ENCODE results near the gene MAP3K6. TPM values are rescaled to one million over a fixed set of nuclear protein-coding genes. Genes with fewer than 3 reads are reported as not detected.

The MAP3K6 gene
- total and polyA plus RNA-seq, 2 of the 13 experiments (the other 11 are each of a cell fraction or from before 2014, with no cell fraction given): 2.7 to 3.2 TPM

GRCh38 chr1:27366411-27367159 is at the start of gene MAP3K6 (continued):
- TF ChIP-seq HNF1B (CRISPR knock-in tag; IDR thresholded peaks at IDR 0.05) (peak; percentile 67; the same call in 1 of the 2 replicates), NR2C2 (CRISPR knock-in tag; IDR thresholded peaks at IDR 0.05; ENCODE audit: borderline replicate concordance) (no peak), TBX2 (CRISPR knock-in tag; IDR thresholded peaks at IDR 0.05; ENCODE audit: borderline replicate concordance) (peak; percentile 18; the same call in 1 of the 2 replicates), ATF1 (CRISPR knock-in tag; IDR thresholded peaks at IDR 0.05) (no peak), ZNF563 (CRISPR knock-in tag; IDR thresholded peaks at IDR 0.05) (peak; percentile 60), JUND (CRISPR knock-in tag; IDR thresholded peaks at IDR 0.05) (no peak), ZNF253 (CRISPR knock-in tag; IDR thresholded peaks at IDR 0.05; ENCODE audit: borderline replicate concordance) (no peak), PHF8 (CRISPR knock-in tag; IDR thresholded peaks at IDR 0.05) (no peak), ZNF484 (CRISPR knock-in tag; IDR thresholded peaks at IDR 0.05; ENCODE audit: borderline replicate concordance, low read depth) (no peak), ZFP41 (CRISPR knock-in tag; IDR thresholded peaks at IDR 0.05; ENCODE audit: borderline replicate concordance) (no peak), PRPF4 (IDR thresholded peaks at IDR 0.05; ENCODE audit: low read depth, low read length, poor library complexity, severe bottlenecking) (no peak), ZNF703 (CRISPR knock-in tag; IDR thresholded peaks at IDR 0.05; ENCODE audit: borderline replicate concordance) (no peak), MBD4 (IDR thresholded peaks at IDR 0.05; ENCODE audit: borderline replicate concordance, low read length) (no peak), ZC3H4 (CRISPR knock-in tag; IDR thresholded peaks at IDR 0.05; ENCODE audit: borderline replicate concordance) (no peak), ATM (IDR thresholded peaks at IDR 0.05; ENCODE audit: borderline replicate concordance) (no peak), ZNF839 (CRISPR knock-in tag; IDR thresholded peaks at IDR 0.05; ENCODE audit: borderline replicate concordance) (0 out of 2 replicates have a peak, but pooled peaks have one; percentile 29), ZNF275 (CRISPR knock-in tag; IDR thresholded peaks at IDR 0.05; ENCODE audit: borderline replicate concordance) (no peak), NCOA1 (CRISPR knock-in tag; IDR thresholded peaks at IDR 0.05) (0 out of 2 replicates have a peak, but pooled peaks have one; percentile 10), JUNB (CRISPR knock-in tag; IDR thresholded peaks at IDR 0.05; ENCODE audit: borderline replicate concordance) (no peak), ZSCAN22 (CRISPR knock-in tag; IDR thresholded peaks at IDR 0.05) (no peak)
- TF ChIP-seq, protein P1, sequence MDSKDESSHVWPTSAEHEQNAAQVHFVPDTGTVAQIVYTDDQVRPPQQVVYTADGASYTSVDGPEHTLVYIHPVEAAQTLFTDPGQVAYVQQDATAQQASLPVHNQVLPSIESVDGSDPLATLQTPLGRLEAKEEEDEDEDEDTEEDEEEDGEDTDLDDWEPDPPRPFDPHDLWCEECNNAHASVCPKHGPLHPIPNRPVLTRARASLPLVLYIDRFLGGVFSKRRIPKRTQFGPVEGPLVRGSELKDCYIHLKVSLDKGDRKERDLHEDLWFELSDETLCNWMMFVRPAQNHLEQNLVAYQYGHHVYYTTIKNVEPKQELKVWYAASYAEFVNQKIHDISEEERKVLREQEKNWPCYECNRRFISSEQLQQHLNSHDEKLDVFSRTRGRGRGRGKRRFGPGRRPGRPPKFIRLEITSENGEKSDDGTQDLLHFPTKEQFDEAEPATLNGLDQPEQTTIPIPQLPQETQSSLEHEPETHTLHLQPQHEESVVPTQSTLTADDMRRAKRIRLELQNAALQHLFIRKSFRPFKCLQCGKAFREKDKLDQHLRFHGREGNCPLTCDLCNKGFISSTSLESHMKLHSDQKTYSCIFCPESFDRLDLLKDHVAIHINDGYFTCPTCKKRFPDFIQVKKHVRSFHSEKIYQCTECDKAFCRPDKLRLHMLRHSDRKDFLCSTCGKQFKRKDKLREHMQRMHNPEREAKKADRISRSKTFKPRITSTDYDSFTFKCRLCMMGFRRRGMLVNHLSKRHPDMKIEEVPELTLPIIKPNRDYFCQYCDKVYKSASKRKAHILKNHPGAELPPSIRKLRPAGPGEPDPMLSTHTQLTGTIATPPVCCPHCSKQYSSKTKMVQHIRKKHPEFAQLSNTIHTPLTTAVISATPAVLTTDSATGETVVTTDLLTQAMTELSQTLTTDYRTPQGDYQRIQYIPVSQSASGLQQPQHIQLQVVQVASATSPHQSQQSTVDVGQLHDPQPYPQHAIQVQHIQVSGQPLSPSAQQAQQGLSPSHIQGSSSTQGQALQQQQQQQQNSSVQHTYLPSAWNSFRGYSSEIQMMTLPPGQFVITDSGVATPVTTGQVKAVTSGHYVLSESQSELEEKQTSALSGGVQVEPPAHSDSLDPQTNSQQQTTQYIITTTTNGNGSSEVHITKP (CRISPR knock-in tag; IDR thresholded peaks at IDR 0.05; ENCODE audit: low read depth): no peak
- TF ChIP-seq, protein P2, sequence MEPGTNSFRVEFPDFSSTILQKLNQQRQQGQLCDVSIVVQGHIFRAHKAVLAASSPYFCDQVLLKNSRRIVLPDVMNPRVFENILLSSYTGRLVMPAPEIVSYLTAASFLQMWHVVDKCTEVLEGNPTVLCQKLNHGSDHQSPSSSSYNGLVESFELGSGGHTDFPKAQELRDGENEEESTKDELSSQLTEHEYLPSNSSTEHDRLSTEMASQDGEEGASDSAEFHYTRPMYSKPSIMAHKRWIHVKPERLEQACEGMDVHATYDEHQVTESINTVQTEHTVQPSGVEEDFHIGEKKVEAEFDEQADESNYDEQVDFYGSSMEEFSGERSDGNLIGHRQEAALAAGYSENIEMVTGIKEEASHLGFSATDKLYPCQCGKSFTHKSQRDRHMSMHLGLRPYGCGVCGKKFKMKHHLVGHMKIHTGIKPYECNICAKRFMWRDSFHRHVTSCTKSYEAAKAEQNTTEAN (CRISPR knock-in tag; conservative IDR thresholded peaks at IDR 0.05): no peak
